ENCODE measurements around the gene KIF26B.

Gene KIF26B

DNA sequence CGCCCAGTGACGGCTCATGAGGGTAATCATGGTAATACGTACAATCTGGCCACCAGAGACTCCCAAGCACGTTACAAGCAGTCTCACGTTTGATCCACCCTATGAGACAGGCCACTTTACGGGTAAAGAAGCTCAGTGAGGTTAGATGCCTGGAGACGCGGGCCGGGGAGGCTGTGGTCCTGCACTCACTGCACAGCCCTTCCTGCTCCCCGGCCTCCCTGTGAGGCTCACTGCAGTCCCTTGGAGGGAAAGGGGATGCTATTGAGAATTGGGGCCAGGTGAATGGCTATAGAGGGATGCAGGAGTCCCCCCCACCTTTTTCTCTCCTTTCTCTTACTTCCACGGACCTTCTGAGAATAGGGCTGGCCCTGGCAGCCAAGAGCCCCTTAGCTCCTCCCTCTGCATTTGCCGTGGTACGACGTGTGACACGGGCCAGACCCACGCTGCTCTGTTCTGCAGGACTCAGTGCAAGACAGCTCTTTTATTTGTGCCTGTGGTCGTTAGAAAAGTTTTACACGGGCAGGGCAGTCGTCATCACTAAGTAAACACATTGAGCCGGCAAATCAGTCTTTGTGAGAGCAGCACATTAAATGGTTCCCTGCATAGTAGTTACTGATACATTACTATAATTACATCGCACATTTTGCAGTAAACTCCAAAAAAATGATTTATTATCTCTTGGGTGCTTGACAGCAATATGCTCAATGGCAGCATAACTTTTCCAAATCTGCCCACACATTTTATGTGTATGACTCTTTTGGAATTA lies 18.8 kb downstream of the KIF26B start:
- DNase-seq, result no peak

- DNase-seq, result no peak
These were observed 22.5 kb downstream of the KIF26B start for GRCh38 chr1:245177071-245177900.

DNA sequence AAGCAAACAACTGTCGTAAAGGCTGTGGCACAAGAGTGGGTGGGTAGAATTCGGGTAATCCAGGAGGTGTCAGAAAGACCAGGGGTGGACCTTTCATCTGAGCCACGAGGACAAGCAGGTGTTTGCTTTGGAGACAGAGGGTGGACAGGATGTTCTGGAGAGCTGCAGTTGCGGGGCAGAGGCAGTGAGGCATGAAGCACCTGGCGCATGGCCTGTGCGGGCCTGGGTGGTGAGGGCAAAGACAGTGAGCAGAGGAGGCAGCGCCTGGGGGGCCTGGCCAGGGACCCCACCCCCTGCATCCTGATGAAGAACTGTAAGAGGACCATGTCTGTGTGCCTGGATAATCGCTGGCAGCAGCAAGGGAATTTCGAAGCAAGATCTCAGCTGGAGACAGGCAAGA lies 24.9 kb downstream of the KIF26B start:
- DNase-seq, result no peak

DNA sequence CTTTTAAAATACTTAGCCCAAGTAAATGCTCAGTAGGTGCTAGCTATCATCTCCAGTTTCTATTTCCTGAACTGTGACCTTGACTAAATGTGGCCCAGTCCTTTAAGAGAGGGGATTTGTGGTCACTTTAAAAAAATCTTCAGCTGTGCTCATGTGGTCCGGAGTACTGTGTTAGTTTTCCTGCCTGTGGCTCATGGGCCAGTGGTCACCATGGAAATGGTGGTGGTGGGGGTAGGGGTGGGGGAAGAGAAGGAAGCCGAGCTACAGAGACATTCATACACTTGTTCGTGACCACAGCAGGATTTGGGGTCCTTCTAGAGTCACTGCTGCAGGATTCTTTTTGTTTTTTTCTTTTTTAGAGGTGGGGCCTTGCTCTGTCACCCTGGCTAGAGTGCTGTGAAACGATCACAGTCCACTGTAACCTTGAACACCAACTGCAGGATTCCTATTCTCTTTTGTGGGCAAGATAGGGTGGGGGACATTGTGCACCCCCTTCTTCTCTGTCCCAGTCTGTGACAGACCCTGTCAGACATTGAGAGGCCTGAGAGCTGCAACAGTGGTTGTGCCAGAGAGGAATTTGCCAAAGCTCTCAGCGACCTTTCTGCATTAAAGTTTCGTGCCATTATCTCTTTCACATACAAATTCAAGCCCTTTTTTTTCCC lies 25.8 kb downstream of the KIF26B start:
- no peak for DNase-seq

DNA sequence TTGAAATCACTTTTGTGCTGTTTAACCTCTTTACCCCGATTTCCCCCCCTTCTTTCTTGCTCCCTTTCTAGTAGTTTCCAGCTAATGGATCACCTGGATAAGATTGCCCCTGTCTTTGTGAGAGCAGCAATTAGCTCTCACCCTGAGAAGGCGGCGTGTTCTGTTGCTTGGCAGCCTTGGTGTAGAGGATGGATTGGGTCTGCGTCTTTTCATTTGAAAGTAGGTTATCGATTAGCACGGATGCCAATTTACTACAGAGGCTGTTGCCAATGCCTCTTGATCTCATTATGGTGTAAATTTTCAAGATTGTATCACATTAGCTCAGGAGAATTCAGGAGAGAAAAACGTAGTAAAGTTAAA lies 26.4 kb downstream of the KIF26B start:
- no peak for DNase-seq

- no peak for DNase-seq
These were observed 27.2 kb downstream of the KIF26B start for GRCh38 chr1:245182028-245182427.

DNA sequence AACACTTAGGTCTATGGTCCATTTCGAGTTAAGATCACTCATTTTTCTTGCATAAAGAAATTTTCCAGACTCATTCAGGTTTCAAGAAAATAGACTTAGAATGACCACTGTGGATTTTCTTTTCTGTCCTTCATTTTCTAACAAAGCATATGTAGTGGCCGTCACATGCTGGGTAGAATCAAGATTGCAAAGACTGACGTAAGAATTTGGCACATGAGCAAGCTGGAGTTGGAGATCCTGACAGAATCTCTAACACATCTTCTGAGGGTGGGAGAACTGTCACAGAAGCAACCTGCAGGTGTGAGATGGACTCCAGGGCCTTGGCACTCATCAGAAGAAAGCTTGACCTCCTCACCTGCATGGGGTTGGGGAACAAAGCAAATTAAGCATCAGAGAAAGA lies 28.6 kb downstream of the KIF26B start:
- DNase-seq, result no peak

GRCh38 chr1:245184779-245185178 lies 30.0 kb downstream of the KIF26B start:
- DNase-seq, result no peak

- no peak for DNase-seq
These were observed 33.6 kb downstream of the KIF26B start for GRCh38 chr1:245188403-245188802.

GRCh38 chr1:245195398-245195797 lies 40.6 kb downstream of the KIF26B start:
- DNase-seq, result no peak

GRCh38 chr1:245197121-245197520 lies 42.3 kb downstream of the KIF26B start:
- DNase-seq, result no peak

GRCh38 chr1:245197911-245198379 lies 43.2 kb downstream of the KIF26B start:
- DNase-seq, result no peak

DNA sequence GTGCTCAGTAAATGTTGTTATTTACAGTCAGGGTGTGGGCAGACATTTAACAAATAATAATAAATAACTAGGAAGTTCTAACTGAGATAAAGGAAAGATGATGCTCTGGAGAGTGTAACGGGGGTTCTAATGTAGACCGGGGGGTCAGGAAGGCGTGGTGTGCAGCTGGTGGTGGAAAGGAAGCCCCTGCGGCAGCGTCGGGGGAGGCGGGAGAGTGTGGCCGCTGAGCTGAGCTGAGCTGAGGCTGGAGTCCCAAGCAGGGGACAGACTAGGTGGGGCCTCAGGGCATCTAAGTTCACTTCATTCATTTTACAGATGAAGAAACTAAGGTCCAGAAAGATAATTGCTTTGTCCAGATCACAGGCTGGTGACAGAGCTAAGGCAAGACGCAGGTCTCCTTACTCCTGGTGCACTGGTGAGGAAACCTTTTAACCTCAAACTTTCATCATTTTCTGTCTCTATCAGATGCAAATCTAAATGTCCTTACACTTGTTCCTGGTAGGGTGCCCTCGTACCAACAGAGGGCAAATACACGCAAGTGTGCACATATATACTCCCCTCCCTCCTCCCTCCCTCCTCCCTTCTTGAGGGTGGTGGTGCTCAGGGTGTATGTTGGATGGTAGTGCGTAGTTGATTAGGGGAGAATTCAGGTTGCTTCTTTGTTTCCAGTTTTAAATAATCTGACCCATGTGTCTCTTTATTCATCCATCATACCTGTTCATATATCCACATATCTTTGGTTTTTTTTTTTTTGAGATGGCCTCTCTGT lies 44.1 kb downstream of the KIF26B start:
- no peak for DNase-seq

- no peak for DNase-seq
These were observed 45.4 kb downstream of the KIF26B start for GRCh38 chr1:245200146-245200545.

DNA sequence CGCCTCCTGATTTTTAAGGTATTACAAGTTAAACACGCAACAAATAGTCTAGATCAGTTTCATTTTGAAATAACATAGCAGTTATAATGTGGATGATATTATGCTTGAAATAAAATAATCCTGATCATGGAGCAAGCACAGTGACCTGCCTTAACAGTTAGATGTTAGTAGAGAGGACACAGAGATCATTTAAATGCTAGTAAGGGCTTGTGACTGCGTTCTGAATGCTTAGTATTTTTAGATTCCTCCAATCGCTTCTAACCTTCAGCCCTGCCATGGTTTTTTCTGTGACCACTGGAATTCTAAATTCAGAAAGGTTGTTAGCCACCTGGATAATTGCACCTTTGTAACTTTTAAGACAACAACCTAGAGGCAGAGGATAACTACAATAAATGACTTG lies 46.4 kb downstream of the KIF26B start:
- DNase-seq, result no peak

- DNase-seq, result no peak
These were observed 47.0 kb downstream of the KIF26B start for GRCh38 chr1:245201827-245202226.

GRCh38 chr1:245205396-245205795 lies 50.6 kb downstream of the KIF26B start:
- DNase-seq, result no peak

DNA sequence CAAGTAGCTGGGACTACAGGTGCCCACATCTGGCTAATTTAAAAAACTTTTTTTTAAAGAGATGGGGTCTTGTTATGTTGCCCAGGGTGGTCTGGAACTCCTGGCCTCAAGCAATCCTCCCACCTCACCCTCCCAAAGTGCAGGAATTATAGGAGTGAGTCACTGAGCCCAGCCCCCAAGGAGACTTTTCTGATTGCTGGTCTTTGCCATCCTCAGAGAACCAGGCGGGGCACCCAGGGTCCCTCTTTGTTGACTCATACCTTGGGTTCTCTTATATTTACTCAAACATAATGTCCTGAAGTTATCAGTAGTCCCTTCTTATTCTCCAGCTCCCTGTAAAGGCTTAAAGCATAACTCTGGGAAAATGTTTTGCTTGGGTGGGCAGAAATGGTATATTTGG lies 51.1 kb downstream of the KIF26B start:
- DNase-seq, result no peak

DNA sequence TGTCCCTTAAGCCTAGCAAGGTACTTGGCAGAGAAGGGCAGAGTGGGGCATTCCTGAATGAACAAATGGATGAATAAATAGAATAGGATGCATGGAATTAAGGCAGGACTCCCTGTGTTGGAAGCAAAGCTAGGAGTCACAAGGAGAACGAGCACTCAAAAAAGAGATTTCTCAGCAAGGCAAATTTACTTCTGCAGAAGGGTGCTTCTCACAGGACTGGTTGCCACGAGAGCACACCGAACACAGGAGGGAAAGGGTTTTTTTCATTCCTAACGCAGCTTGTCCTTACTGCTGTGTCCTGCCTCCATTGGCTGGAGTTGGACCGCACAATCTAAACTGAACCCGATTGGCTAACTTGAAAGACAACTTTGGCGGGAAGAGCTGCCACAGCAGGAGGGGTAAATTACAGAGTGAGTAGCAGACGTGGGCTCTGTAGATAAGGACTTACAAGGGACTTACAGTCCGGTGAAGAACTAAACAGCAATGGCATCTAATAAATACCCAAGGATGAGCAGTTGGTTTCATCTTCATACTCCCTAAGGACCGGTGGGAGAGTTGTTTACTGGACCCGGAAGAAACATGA lies 52.4 kb downstream of the KIF26B start:
- no peak for DNase-seq

GRCh38 chr1:245207801-245208200 lies 53.0 kb downstream of the KIF26B start:
- DNase-seq, result no peak

GRCh38 chr1:245209658-245210435 lies 55.1 kb downstream of the KIF26B start:
- DNase-seq, result no peak

All from 8988T (cell line).